Adipocyte (in vitro differentiated cells): ENCODE measurements around the gene BPIFB2.

Source experiments
- DNase-seq: peaks from one replicate; pipeline ENCODE4 v3.0.0-alpha.2; 2015; ENCODE audit warnings: low read depth
- H3K27me3 ChIP-seq: replicated peaks from 2 replicates; pipeline ENCODE4 v1.7.0; 2013; ENCODE audit warnings: mild to moderate bottlenecking, low read length, moderate library complexity; ENCODE audit not compliant: control insufficient read depth, insufficient read depth
- H3K36me3 ChIP-seq: 2 replicates; pipeline ENCODE4 v1.7.0; 2013; ENCODE audit warnings: low read length, mild to moderate bottlenecking, moderate library complexity; ENCODE audit not compliant: control insufficient read depth, insufficient read depth, severe bottlenecking
- H3K4me1 ChIP-seq: 2 replicates; pipeline ENCODE4 v1.7.0; 2013; ENCODE audit warnings: mild to moderate bottlenecking, low read length, moderate library complexity; ENCODE audit not compliant: control insufficient read depth, insufficient read depth
- H3K4me3 ChIP-seq: 2 replicates; pipeline ENCODE4 v1.7.0; 2013; ENCODE audit warnings: mild to moderate bottlenecking, low read length, moderate library complexity
- H3K9ac ChIP-seq: 2 replicates; pipeline ENCODE4 v1.7.0; 2013; ENCODE audit warnings: mild to moderate bottlenecking, low read length, moderate library complexity
- H3K9me3 ChIP-seq: 2 replicates; pipeline ENCODE4 v1.7.0; 2013; ENCODE audit warnings: mild to moderate bottlenecking, low read length, moderate library complexity; ENCODE audit not compliant: control insufficient read depth

Gene BPIFB2

DNA sequence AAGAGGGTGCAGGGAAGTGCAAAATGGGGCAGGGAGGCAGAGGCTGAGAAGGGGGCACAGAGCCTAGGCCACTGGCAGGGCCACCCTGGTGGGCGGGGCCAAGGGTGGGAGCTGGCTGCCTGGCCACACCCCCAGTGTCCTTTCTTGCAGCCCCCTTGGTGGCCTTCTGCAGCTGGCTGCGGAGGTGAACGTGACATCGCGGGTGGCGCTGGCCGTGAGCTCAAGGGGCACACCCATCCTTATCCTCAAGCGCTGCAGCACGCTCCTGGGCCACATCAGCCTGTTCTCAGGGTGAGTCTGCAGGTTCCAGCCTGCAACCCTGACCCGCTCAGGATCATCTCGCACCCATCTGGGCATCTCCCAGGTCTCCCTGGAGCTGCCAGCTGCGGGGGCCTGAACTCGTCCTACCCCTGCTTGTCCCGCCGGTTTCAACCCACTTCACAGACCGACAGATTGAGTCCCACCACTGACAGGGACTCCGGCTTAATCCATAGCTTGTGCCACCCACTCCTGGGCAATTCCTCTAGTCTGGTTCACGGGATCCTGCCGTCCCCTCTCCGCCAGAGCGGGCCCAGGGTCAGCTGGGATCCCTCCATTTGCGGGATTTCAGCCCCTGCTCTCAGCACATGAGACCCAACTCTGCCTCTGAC, 52.4 kb downstream of the BPIFB2 start:
- no peak overlapping the region for H3K9ac ChIP-seq
- peaks cover 22% of the 10 kb centered on the region for H3K4me1 ChIP-seq
- H3K9me3 ChIP-seq: no peaks in the 10 kb centered on the region
- H3K4me3 ChIP-seq: no peak overlapping the region
- no peaks in the 10 kb centered on the region for H3K36me3 ChIP-seq
- DNase-seq: no peak
- peaks cover 26% of the 10 kb centered on the region for H3K27me3 ChIP-seq

GRCh38 chr20:33061658-33062028, 54.1 kb downstream of the BPIFB2 start:
- H3K9ac ChIP-seq: no peak overlapping the region
- no peaks in the 10 kb centered on the region for H3K9me3 ChIP-seq
- H3K4me3 ChIP-seq: no peak overlapping the region
- DNase-seq: no peak
- peaks cover 18% of the 10 kb centered on the region for H3K27me3 ChIP-seq
- H3K36me3 ChIP-seq: no peaks in the 10 kb centered on the region
- H3K4me1 ChIP-seq: peaks cover 22% of the 10 kb centered on the region

DNA sequence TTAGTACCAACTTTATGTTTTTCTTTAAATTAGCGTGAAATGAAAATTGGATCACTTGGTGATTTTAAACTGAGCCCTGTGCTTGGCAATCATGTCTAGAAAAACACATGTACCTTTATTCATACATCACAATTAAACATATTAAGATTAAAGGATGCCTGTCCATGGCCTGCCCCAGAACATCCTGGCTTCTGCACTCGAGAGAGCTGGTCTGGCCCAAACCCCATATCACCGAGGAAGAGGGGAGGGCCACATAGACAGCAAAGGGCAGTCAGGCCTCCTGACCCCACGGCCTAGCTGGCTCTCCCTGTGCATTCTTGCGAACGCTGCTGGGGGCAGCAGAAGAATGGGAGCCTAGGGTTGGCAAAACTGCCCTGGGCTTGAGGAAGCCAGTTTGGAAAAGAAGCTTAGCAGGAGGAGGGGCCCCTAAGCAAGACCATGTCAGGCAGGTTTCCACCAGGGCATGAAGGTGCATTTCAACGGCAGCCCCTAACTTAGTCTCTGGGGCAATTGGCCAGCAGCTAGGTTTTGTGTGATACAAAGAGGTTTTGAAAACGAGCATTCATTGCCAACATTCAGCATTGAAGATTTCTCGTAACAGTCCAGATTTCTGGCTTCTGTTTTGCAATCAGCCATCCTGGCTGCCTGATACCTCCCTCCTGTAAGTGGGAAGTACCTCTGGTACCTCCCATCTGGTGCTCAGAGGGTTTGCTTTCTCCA, 54.8 kb downstream of the BPIFB2 start:
- H3K4me1 ChIP-seq: peaks cover 22% of the 10 kb centered on the region
- H3K36me3 ChIP-seq: no peaks in the 10 kb centered on the region
- H3K9ac ChIP-seq: peak overlapping the region; percentile 9
- H3K27me3 ChIP-seq: peaks cover 20% of the 10 kb centered on the region
- peaks cover 3% of the 10 kb centered on the region for H3K9me3 ChIP-seq
- peak overlapping the region; percentile 54 for H3K4me3 ChIP-seq
- no peak for DNase-seq

DNA sequence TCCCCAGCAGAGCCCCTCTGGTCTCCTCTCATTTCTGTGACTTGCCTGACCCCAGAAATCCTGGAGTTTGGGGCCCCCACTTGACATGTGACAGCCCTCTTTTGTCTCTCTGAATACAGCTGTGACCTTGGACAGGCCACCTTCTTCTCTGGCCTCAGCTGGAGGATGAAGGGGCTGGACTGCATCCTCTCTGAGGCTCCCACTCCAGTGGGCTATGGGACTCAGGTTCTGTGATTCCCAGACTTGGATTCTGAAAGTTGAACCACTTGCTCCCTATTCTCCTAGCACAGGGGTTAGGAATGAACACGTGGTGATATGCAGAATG, 55.3 kb downstream of the BPIFB2 start:
- Histone ChIP-seq H3K36me3 (no peaks in the 10 kb centered on the region), H3K4me3 (peak overlapping the region; percentile 54), H3K9ac (peak overlapping the region; percentile 5), H3K27me3 (peaks cover 20% of the 10 kb centered on the region), H3K9me3 (peaks cover 3% of the 10 kb centered on the region), H3K4me1 (peaks cover 22% of the 10 kb centered on the region)
- no peak for DNase-seq

DNA sequence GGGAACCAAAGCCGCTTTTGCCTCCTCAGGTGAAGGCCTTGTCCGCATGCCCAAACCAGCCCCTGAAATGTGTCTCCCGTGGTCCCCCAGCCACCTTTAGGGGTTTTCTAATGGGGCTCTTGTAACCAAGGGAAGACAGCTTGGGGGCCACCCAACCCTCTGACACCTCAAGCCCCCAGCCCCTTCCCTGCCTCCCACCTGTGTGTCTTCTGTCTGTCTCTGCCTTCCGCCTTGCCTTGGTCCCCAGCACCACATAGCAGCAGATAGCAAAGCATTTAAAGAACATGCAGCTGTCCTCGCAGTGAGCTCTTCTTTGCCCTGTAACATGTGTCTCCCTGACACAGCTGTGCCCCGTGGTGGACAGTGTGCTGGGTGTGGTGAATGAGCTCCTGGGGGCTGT, 55.8 kb downstream of the BPIFB2 start:
- no peak for DNase-seq
- H3K27me3 ChIP-seq: peaks cover 21% of the 10 kb centered on the region
- H3K9me3 ChIP-seq: peaks cover 3% of the 10 kb centered on the region
- peaks cover 22% of the 10 kb centered on the region for H3K4me1 ChIP-seq
- H3K36me3 ChIP-seq: no peaks in the 10 kb centered on the region
- no peak overlapping the region for H3K9ac ChIP-seq
- no peak overlapping the region for H3K4me3 ChIP-seq

- no peak for DNase-seq
- H3K27me3 ChIP-seq: peaks cover 27% of the 10 kb centered on the region
- H3K36me3 ChIP-seq: no peaks in the 10 kb centered on the region
- H3K4me3 ChIP-seq: no peak overlapping the region
- no peak overlapping the region for H3K9ac ChIP-seq
- peaks cover 22% of the 10 kb centered on the region for H3K4me1 ChIP-seq
- H3K9me3 ChIP-seq: peaks cover 3% of the 10 kb centered on the region
These were observed 57.2 kb downstream of the BPIFB2 start for GRCh38 chr20:33064572-33065287.

DNA sequence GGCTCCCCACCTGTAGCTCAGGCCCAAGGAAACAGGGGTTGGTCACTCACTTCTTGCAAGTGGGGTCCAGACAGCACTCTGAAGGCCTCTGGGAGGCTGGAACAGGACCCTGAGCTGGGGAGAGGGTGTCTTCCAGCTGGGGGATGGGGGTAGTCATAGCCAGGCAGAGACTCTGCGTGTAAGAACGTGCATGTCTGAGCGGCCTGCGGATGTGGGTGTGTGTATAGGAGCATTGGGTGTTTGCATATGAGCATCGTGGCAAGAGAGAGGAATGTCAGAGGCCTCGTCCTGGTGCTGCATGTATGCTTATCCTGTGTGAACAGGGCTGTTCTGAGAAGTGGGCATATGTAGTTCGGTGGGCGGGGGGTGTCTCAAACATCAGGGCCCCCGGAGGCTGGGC, 58.3 kb downstream of the BPIFB2 start:
- no peak overlapping the region for H3K4me3 ChIP-seq
- no peak overlapping the region for H3K9ac ChIP-seq
- peaks cover 36% of the 10 kb centered on the region for H3K27me3 ChIP-seq
- DNase-seq: no peak
- H3K9me3 ChIP-seq: peaks cover 3% of the 10 kb centered on the region
- H3K36me3 ChIP-seq: no peaks in the 10 kb centered on the region
- peaks cover 22% of the 10 kb centered on the region for H3K4me1 ChIP-seq

DNA sequence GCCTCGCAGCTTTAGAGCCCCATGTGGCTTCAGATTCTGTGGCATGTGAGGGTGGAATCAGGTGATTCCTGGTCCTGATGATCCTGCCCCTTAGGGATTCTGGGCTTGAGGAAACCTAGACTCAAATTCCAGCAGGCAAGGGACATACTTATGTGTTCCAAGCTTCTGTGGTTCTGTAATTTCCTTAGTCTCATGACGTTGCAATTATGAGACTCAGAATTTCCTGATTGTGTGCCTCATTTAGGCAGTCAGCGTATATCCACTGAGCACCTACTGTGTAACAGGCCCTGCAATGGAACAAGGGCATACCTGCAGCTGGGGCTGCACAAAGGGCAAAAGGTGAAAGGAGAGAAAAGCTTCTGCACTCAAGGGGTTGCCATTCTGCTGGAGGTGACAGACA, 60.3 kb downstream of the BPIFB2 start:
- no peaks in the 10 kb centered on the region for H3K36me3 ChIP-seq
- no peak overlapping the region for H3K4me3 ChIP-seq
- peaks cover 51% of the 10 kb centered on the region for H3K27me3 ChIP-seq
- no peak for DNase-seq
- H3K9me3 ChIP-seq: peaks cover 8% of the 10 kb centered on the region
- H3K4me1 ChIP-seq: peaks cover 6% of the 10 kb centered on the region
- H3K9ac ChIP-seq: no peak overlapping the region

DNA sequence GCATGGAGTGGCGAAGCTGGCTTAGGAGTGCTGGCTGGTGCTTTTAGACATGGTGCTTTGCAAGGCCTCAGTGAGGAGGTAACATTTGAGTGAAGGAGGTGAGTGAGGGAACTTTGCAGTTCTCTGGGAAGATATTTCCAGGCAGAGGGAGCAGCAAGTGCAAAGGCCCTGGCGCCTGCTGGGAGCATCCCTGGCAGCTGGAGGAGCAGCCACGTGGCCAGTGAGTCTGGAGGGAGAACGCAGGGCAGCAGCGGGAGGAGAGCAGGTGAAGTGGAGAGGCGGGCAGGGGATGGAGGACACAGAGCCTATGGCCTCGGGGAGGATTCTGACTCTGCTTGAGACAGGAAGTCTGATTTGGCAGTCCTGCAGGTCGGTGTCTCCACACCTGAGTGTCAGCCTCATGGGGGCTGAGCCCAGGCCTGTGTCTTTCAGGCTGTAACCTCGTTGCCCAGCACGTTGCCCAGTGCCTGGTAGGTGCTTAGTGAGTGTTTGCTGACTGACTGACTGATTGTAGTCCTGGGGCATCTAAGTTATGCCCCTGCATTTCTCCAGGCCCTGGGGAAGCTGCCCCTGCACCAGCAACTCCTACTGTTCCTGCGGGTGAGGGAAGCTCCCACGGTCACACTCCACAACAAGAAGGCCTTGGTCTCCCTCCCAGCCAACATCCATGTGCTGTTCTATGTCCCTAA, 60.9 kb downstream of the BPIFB2 start:
- peaks cover 57% of the 10 kb centered on the region for H3K27me3 ChIP-seq
- DNase-seq: no peak
- H3K9me3 ChIP-seq: peaks cover 10% of the 10 kb centered on the region
- no peaks in the 10 kb centered on the region for H3K36me3 ChIP-seq
- no peaks in the 10 kb centered on the region for H3K4me1 ChIP-seq
- no peak overlapping the region for H3K4me3 ChIP-seq
- H3K9ac ChIP-seq: no peak overlapping the region

DNA sequence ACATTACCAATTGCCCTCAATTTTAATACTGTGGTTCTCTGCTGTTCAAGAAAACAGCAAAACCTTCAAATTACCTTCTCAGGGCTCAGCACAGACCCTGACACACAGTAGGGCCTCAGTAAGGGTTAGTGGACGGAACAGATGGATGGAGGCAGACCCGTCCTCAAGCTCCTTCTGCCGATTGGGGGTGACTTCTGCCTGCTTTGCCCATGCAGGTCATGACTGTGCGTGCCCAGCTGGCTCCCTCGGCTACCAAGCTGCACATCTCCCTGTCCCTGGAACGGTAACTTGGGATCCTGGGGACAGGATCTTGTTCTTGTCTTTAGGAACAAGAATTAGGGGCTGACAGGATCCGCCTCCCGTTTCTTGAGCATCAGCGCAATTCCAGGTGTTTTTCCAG, 62.2 kb downstream of the BPIFB2 start:
- Histone ChIP-seq H3K4me3 (no peak overlapping the region), H3K27me3 (peaks cover 69% of the 10 kb centered on the region)
- no peak for DNase-seq

More for the DNA sequence above, 62.2 kb downstream of the BPIFB2 start:
- Histone ChIP-seq H3K4me1 (no peaks in the 10 kb centered on the region), H3K36me3 (no peaks in the 10 kb centered on the region), H3K9ac (no peak overlapping the region), H3K9me3 (peaks cover 10% of the 10 kb centered on the region)
